Stomach smooth muscle (tissue), 2 donors: ENCODE data around the gene CNTRL.
"Not testable (repeated sequence)": the region's sequence is repeated elsewhere in the genome, so short reads cannot be mapped to it uniquely, and the experiment has no call there.

Source experiments
- H3K27ac ChIP-seq: one replicate; pipeline ENCODE4 v1.7.0; 2013; ENCODE audit warnings: mild to moderate bottlenecking, low read length, inconsistent platforms
- H3K27me3 ChIP-seq, 2 donors: one replicate each; pipeline ENCODE4 v1.7.0; 2013; ENCODE audit warnings: low read length in 2 of 2; ENCODE audit not compliant: insufficient read depth in 2 of 2, control insufficient read depth in 1 of 2
- H3K36me3 ChIP-seq, 2 donors: one replicate each; pipeline ENCODE4 v1.7.0; 2013; ENCODE audit warnings: low read length in 2 of 2; ENCODE audit not compliant: control insufficient read depth in 2 of 2, insufficient read depth in 2 of 2
- H3K4me1 ChIP-seq: one replicate; pipeline ENCODE4 v1.7.0; 2013; ENCODE audit warnings: low read length; ENCODE audit not compliant: control insufficient read depth, insufficient read depth
- H3K4me3 ChIP-seq, 2 donors: one replicate each; pipeline ENCODE4 v1.7.0; 2013; ENCODE audit warnings: low read length in 2 of 2
- H3K9ac ChIP-seq, 2 donors: one replicate each; pipeline ENCODE4 v1.7.0; 2013; ENCODE audit warnings: low read length in 2 of 2, mild to moderate bottlenecking in 1 of 2
- H3K9me3 ChIP-seq, 2 donors: one replicate each; pipeline ENCODE4 v1.7.0; 2013; ENCODE audit warnings: low read length in 2 of 2; ENCODE audit not compliant: control insufficient read depth in 2 of 2
- donor health status: healthy.
- donor health status: Pancreatic carcinoma.

CNTRL gene

DNA sequence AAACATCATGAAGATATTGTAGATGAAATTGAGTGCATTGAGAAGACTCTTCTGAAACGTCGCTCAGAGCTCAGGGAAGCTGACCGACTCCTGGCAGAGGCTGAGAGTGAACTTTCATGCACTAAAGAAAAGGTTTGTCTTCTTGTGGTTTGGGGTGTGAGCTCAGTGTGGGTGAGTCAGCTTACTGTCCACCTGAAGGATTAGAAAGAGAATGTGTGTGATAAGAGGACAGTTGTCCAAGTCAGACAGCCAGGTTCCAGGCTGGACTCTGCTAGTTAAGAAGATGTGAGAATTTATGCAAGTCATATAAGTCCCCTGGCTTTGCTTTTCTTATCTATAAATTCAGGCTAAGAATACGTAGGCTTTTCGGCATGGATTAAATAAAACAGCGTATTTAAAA lies 80.0 kb downstream of the CNTRL start:
- Histone ChIP-seq H3K9me3 (no peaks in the 10 kb centered on the region), H3K9ac (no peak overlapping the region), H3K27ac (no peak overlapping the region), H3K4me1 (no peaks in the 10 kb centered on the region), H3K27me3 (no peaks in the 10 kb centered on the region), H3K4me3 (no peak overlapping the region), H3K36me3 (peaks cover 29 to 34% of the 10 kb centered on the region in 2 donors)

DNA sequence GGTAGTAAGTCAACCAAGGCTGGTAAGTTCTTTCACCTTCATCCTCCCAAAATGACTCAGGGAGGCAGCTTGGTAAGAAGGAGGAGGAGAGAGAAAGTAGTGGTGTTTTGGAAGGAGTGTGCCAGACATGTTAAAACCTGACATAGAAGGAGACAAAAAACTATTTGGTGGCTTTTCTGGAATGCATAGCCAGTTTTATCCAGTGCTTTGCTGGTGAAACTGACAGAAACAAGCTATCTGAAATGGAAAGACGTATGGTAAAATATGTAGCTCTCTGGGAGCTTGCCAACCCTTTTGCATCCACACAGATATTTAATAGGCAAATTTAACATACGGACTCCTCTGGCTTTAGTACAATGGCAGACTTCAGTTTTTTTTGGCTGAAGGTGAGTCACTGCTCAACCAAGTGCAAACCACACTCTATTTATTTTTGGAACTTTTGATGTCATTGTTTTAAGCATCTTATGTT lies 81.5 kb downstream of the CNTRL start:
- Histone ChIP-seq H3K9ac (no peak overlapping the region), H3K9me3 (no peaks in the 10 kb centered on the region), H3K27me3 (no peaks in the 10 kb centered on the region), H3K27ac (no peak overlapping the region), H3K4me3 (no peak overlapping the region), H3K36me3 (peaks cover 27 to 33% of the 10 kb centered on the region in 2 donors), H3K4me1 (no peaks in the 10 kb centered on the region)

GRCh38 chr9:121157939-121158338 lies 83.2 kb downstream of the CNTRL start:
- H3K9me3 ChIP-seq = no peaks in the 10 kb centered on the region
- H3K9ac ChIP-seq = no peak overlapping the region
- H3K4me3 ChIP-seq = no peak overlapping the region
- peaks cover 22 to 37% of the 10 kb centered on the region in 2 donors for H3K36me3 ChIP-seq
- no peaks in the 10 kb centered on the region for H3K27me3 ChIP-seq
- H3K4me1 ChIP-seq = no peaks in the 10 kb centered on the region
- no peak overlapping the region for H3K27ac ChIP-seq

- H3K4me3 ChIP-seq = no peak overlapping the region
- no peaks in the 10 kb centered on the region for H3K9me3 ChIP-seq
- no peaks in the 10 kb centered on the region for H3K27me3 ChIP-seq
- no peak overlapping the region for H3K9ac ChIP-seq
- no peaks in the 10 kb centered on the region for H3K4me1 ChIP-seq
- H3K36me3 ChIP-seq = peaks cover 14 to 30% of the 10 kb centered on the region in 2 donors
- no peak overlapping the region for H3K27ac ChIP-seq
These were observed 85.3 kb downstream of the CNTRL start for GRCh38 chr9:121160025-121160424.

DNA sequence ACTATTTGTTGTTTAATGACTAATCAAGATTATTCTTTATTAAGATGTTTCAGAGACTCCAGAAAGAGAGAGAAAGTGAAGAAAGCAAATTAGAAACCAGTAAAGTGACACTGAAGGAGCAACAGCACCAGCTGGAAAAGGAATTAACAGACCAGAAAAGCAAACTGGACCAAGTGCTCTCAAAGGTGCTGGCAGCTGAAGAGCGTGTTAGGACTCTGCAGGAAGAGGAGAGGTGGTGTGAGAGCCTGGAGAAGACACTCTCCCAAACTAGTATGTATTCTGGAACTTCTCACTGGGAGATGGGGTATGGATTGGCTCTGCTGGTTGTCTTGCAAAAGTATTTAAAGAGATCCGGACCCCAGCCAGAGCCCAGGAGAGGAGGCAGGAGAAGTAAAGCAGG lies 93.3 kb downstream of the CNTRL start:
- no peak overlapping the region for H3K4me3 ChIP-seq
- H3K27me3 ChIP-seq = no peaks in the 10 kb centered on the region
- peaks cover 34 to 38% of the 10 kb centered on the region in 2 donors for H3K36me3 ChIP-seq
- H3K9me3 ChIP-seq = no peaks in the 10 kb centered on the region
- no peaks in the 10 kb centered on the region for H3K4me1 ChIP-seq
- no peak overlapping the region for H3K9ac ChIP-seq
- no peak overlapping the region for H3K27ac ChIP-seq

GRCh38 chr9:121169094-121169601 lies 94.4 kb downstream of the CNTRL start:
- H3K9ac ChIP-seq = no peak overlapping the region
- H3K27me3 ChIP-seq = no peaks in the 10 kb centered on the region
- H3K4me3 ChIP-seq = no peak overlapping the region
- H3K4me1 ChIP-seq = no peaks in the 10 kb centered on the region
- H3K27ac ChIP-seq = no peak overlapping the region
- H3K9me3 ChIP-seq = no peaks in the 10 kb centered on the region
- H3K36me3 ChIP-seq = peaks cover 37 to 45% of the 10 kb centered on the region in 2 donors

- no peaks in the 10 kb centered on the region for H3K27me3 ChIP-seq
- H3K36me3 ChIP-seq = peaks cover 40 to 41% of the 10 kb centered on the region in 2 donors
- H3K9me3 ChIP-seq = no peaks in the 10 kb centered on the region
- no peak overlapping the region for H3K4me3 ChIP-seq
- no peaks in the 10 kb centered on the region for H3K4me1 ChIP-seq
- H3K27ac ChIP-seq = no peak overlapping the region
- no peak overlapping the region for H3K9ac ChIP-seq
These were observed 96.5 kb downstream of the CNTRL start for GRCh38 chr9:121171236-121171635.

GRCh38 chr9:121172726-121173487 lies 98.2 kb downstream of the CNTRL start:
- Histone ChIP-seq H3K27ac (no peak overlapping the region), H3K4me1 (no peaks in the 10 kb centered on the region), H3K36me3 (peaks cover 33 to 35% of the 10 kb centered on the region in 2 donors), H3K27me3 (no peaks in the 10 kb centered on the region), H3K9ac (no peak overlapping the region), H3K9me3 (no peaks in the 10 kb centered on the region), H3K4me3 (no peak overlapping the region)

DNA sequence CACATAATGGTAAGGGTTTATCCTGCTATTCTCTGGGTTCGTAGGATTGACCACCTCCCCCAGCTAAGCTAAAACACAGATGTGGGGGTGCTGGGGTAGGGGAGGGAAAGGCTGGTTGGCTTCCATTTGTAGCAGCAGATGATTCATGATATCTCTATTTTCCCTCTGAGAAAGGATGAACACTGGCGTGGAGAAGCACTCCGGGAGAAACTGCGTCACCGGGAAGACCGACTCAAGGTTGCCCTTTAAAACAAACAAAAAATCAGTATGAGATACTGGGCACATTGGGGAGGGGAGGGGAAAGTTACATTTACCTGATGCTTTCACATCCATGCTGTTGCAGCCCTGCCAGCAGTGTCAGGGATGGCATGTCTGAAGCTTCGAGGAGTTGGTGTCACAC lies 98.7 kb downstream of the CNTRL start:
- Histone ChIP-seq H3K9ac (no peak overlapping the region), H3K4me1 (no peaks in the 10 kb centered on the region), H3K27ac (no peak overlapping the region), H3K36me3 (peaks cover 29 to 31% of the 10 kb centered on the region in 2 donors), H3K27me3 (no peaks in the 10 kb centered on the region), H3K9me3 (no peaks in the 10 kb centered on the region), H3K4me3 (no peak overlapping the region)

- H3K27me3 ChIP-seq = no peaks in the 10 kb centered on the region
These were observed 104.1 kb downstream of the CNTRL start for GRCh38 chr9:121178676-121179372.

DNA sequence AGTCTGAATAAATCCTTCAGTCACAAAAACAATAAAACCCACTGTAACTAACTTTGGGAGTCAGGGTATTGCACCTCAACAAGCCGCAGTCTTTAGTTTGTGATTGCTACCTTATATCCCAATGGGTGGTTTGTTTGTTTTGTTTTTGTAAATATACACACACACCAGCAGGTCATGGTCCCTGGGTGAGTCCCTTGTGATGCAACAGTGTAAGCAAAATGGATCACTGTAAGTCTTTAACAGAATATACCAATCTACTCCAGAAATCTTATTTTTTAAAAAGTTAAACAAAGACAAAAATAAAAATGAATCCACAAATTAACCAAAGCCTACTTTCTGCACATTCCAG lies 104.6 kb downstream of the CNTRL start:
- H3K4me1 ChIP-seq, H3K27ac ChIP-seq, H3K27me3 ChIP-seq, H3K4me3 ChIP-seq, H3K9me3 ChIP-seq, H3K9ac ChIP-seq: not testable (repeated sequence)
- H3K36me3 ChIP-seq = peaks cover 14 to 21% of the 10 kb centered on the region in 2 donors

More at GRCh38 chr9:121178676-121179372, 104.1 kb downstream of the CNTRL start:
- no peak overlapping the region for H3K27ac ChIP-seq
- peaks cover 14 to 18% of the 10 kb centered on the region in 2 donors for H3K36me3 ChIP-seq
- no peak overlapping the region for H3K9ac ChIP-seq
- H3K4me1 ChIP-seq = no peaks in the 10 kb centered on the region
- no peaks in the 10 kb centered on the region for H3K9me3 ChIP-seq
- H3K4me3 ChIP-seq = no peak overlapping the region
